Neural cell (in vitro differentiated cells): ENCODE results near the gene APOC3. TPM values are rescaled to one million over a fixed set of nuclear protein-coding genes. Genes with fewer than 3 reads are reported as not detected.

Experiments used
- H2AFZ ChIP-seq: fragments of 200-600, 300-800 bp; sonication (generic), shearing (Covaris generic); 2 replicates; pipeline ENCODE4 v1.6.0; 2014; ENCODE audit warnings: low read depth, mild to moderate bottlenecking, antibody characterized with exemption, low read length, moderate library complexity
- H3F3A ChIP-seq: fragments of 200-600 bp; shearing (Covaris generic); 2 replicates; pipeline ENCODE4 v1.6.1; 2016; ENCODE audit warnings: mild to moderate bottlenecking, moderate library complexity, mixed read lengths, antibody characterized with exemption, low read length; ENCODE audit not compliant: insufficient read depth, poor library complexity, severe bottlenecking
- H3K27ac ChIP-seq: fragments of 200-600, 300-800 bp; sonication (generic), shearing (Covaris generic); 2 replicates; pipeline ENCODE4 v1.5.1; 2014; ENCODE audit warnings: mild to moderate bottlenecking, low read length, moderate library complexity
- H3K27me3 ChIP-seq: fragments of 300-800, 200-600 bp; sonication (generic), shearing (Covaris generic); 2 replicates; pipeline ENCODE4 v1.6.0; 2014; ENCODE audit warnings: mild to moderate bottlenecking, low read depth, low read length, moderate library complexity; ENCODE audit not compliant: insufficient read depth
- H3K36me3 ChIP-seq: fragments of 300-800, 200-600 bp; sonication (generic), shearing (Covaris generic); 2 replicates; pipeline ENCODE4 v1.5.1; 2014; ENCODE audit warnings: mild to moderate bottlenecking, antibody characterized with exemption, low read length, moderate library complexity; ENCODE audit not compliant: insufficient read depth
- H3K4me2 ChIP-seq: fragments of 300-800, 200-600 bp; sonication (generic), shearing (Covaris generic); 2 replicates; pipeline ENCODE4 v1.6.0; 2014; ENCODE audit warnings: mild to moderate bottlenecking, low read length
- H3K4me3 ChIP-seq: fragments of 300-800, 200-600 bp; sonication (generic), shearing (Covaris generic); 2 replicates; pipeline ENCODE4 v1.5.1; 2014; ENCODE audit warnings: mild to moderate bottlenecking, low read length, moderate library complexity
- H3K79me2 ChIP-seq: fragments of 200-600 bp; shearing (Covaris generic); replicated peaks from 2 replicates; pipeline ENCODE4 v1.6.0; 2014; ENCODE audit warnings: mild to moderate bottlenecking, low read length, moderate library complexity; ENCODE audit not compliant: insufficient read depth
- H3K9ac ChIP-seq: fragments of 300-800, 200-600 bp; sonication (generic), shearing (Covaris generic); 2 replicates; pipeline ENCODE4 v1.6.1; 2016; ENCODE audit warnings: mild to moderate bottlenecking, low read length, mixed read lengths
- H3K9me2 ChIP-seq: fragments of 200-600 bp; shearing (Covaris generic); 2 replicates; pipeline ENCODE4 v1.6.1; 2016; ENCODE audit warnings: mild to moderate bottlenecking, low read length, mixed read lengths; ENCODE audit not compliant: insufficient read depth
- H3K9me3 ChIP-seq: fragments of 200-600, 300-800 bp; sonication (generic), shearing (Covaris generic); 2 replicates; pipeline ENCODE4 v1.6.1; 2016; ENCODE audit warnings: mild to moderate bottlenecking, mixed run types, low read length, moderate library complexity, mixed read lengths
- H4K20me1 ChIP-seq: fragments of 200-600 bp; shearing (Covaris generic); 2 replicates; pipeline ENCODE4 v1.6.1; 2016; ENCODE audit warnings: mild to moderate bottlenecking, mixed run types; ENCODE audit not compliant: insufficient read depth
- EP300 ChIP-seq: fragments of 450-650 bp; conservative IDR thresholded peaks from 2 replicates; pipeline ENCODE4 v1.6.1; 2014; ENCODE audit warnings: antibody characterized with exemption, mild to moderate bottlenecking, moderate library complexity; ENCODE audit not compliant: poor library complexity, severe bottlenecking
- EZH2 ChIP-seq: fragments of 200-600, 300-800 bp; shearing (Covaris generic), sonication (generic); IDR thresholded peaks from 2 replicates; pipeline ENCODE4 v1.6.1; 2014; ENCODE audit warnings: antibody characterized with exemption, low read length, borderline replicate concordance, mild to moderate bottlenecking; ENCODE audit not compliant: insufficient read depth, poor library complexity, severe bottlenecking
- MXI1 ChIP-seq: fragments of 450-650 bp; conservative IDR thresholded peaks from 2 replicates; pipeline ENCODE4 v1.6.1; 2014; ENCODE audit warnings: antibody characterized with exemption, mild to moderate bottlenecking; ENCODE audit not compliant: poor library complexity, severe bottlenecking
- POLR2AphosphoS5 ChIP-seq: IDR thresholded peaks from 2 replicates; pipeline ENCODE4 v1.6.1; 2012
- RAD21 ChIP-seq: fragments of 450-650 bp; conservative IDR thresholded peaks from 2 replicates; pipeline ENCODE4 v1.6.1; 2014; ENCODE audit warnings: antibody characterized with exemption, mild to moderate bottlenecking, moderate library complexity
- SMC3 ChIP-seq: fragments of 450-650 bp; conservative IDR thresholded peaks from 2 replicates; pipeline ENCODE4 v1.6.1; 2014; ENCODE audit warnings: antibody characterized with exemption, mild to moderate bottlenecking, moderate library complexity; ENCODE audit not compliant: poor library complexity
- TAF1 ChIP-seq: IDR thresholded peaks from 2 replicates; pipeline ENCODE4 v1.6.1; 2012; ENCODE audit warnings: low read depth
- polyA plus RNA-seq: library from polyadenylated mRNA; depleted of rRNA; stranded (reverse); fragments of >200 nt; gene quantifications from 2 replicates; pipeline ENCODE4 v1.2.3, GENCODE V29; 2014
- TF ChIP-seq, protein P1 (sequence below): IDR thresholded peaks from 2 replicates; pipeline ENCODE4 v1.6.1; 2012; ENCODE audit warnings: borderline replicate concordance
- TF ChIP-seq, protein P2 (sequence below): fragments of 450-650 bp; IDR thresholded peaks from 2 replicates; pipeline ENCODE4 v1.5.1; 2014; ENCODE audit warnings: antibody characterized with exemption, mild to moderate bottlenecking, moderate library complexity; ENCODE audit not compliant: poor library complexity, severe bottlenecking

Gene APOC3
- polyA plus RNA-seq, 1 donor from 2014 or later, result not detected

DNA sequence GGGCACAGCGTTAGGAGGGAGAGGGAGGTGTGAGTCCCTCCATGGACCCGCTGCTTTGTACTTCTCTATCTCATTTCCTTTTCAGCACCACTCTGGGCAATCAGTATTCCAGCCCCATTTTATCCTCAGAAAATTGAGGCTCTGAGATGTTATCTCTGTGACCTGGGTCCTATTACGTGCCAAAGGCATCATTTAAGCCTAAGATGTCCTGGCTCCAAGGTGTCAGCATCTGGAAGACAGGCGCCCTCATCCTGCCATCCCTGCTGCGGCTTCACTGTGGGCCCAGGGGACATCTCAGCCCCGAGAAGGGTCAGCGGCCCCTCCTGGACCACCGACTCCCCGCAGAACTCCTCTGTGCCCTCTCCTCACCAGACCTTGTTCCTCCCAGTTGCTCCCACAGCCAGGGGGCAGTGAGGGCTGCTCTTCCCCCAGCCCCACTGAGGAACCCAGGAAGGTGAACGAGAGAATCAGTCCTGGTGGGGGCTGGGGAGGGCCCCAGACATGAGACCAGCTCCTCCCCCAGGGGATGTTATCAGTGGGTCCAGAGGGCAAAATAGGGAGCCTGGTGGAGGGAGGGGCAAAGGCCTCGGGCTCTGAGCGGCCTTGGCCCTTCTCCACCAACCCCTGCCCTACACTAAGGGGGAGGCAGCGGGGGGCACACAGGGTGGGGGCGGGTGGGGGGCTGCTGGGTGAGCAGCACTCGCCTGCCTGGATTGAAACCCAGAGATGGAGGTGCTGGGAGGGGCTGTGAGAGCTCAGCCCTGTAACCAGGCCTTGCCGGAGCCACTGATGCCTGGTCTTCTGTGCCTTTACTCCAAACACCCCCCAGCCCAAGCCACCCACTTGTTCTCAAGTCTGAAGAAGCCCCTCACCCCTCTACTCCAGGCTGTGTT, 829 bp upstream of the APOC3 start:
- H2AFZ ChIP-seq, result no peak overlapping the region
- no peak overlapping the region for H3K9ac ChIP-seq
- H3K4me3 ChIP-seq, result no peak overlapping the region
- H4K20me1 ChIP-seq, result no peaks in the 10 kb centered on the region
- TF ChIP-seq EZH2, result no peak
- TF ChIP-seq EP300, result no peak
- TF ChIP-seq, protein P1, sequence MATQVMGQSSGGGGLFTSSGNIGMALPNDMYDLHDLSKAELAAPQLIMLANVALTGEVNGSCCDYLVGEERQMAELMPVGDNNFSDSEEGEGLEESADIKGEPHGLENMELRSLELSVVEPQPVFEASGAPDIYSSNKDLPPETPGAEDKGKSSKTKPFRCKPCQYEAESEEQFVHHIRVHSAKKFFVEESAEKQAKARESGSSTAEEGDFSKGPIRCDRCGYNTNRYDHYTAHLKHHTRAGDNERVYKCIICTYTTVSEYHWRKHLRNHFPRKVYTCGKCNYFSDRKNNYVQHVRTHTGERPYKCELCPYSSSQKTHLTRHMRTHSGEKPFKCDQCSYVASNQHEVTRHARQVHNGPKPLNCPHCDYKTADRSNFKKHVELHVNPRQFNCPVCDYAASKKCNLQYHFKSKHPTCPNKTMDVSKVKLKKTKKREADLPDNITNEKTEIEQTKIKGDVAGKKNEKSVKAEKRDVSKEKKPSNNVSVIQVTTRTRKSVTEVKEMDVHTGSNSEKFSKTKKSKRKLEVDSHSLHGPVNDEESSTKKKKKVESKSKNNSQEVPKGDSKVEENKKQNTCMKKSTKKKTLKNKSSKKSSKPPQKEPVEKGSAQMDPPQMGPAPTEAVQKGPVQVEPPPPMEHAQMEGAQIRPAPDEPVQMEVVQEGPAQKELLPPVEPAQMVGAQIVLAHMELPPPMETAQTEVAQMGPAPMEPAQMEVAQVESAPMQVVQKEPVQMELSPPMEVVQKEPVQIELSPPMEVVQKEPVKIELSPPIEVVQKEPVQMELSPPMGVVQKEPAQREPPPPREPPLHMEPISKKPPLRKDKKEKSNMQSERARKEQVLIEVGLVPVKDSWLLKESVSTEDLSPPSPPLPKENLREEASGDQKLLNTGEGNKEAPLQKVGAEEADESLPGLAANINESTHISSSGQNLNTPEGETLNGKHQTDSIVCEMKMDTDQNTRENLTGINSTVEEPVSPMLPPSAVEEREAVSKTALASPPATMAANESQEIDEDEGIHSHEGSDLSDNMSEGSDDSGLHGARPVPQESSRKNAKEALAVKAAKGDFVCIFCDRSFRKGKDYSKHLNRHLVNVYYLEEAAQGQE, result no peak
- no peak for TF ChIP-seq RAD21
- TF ChIP-seq POLR2AphosphoS5, result no peak
- no peak for TF ChIP-seq SMC3
- TF ChIP-seq, protein P2, sequence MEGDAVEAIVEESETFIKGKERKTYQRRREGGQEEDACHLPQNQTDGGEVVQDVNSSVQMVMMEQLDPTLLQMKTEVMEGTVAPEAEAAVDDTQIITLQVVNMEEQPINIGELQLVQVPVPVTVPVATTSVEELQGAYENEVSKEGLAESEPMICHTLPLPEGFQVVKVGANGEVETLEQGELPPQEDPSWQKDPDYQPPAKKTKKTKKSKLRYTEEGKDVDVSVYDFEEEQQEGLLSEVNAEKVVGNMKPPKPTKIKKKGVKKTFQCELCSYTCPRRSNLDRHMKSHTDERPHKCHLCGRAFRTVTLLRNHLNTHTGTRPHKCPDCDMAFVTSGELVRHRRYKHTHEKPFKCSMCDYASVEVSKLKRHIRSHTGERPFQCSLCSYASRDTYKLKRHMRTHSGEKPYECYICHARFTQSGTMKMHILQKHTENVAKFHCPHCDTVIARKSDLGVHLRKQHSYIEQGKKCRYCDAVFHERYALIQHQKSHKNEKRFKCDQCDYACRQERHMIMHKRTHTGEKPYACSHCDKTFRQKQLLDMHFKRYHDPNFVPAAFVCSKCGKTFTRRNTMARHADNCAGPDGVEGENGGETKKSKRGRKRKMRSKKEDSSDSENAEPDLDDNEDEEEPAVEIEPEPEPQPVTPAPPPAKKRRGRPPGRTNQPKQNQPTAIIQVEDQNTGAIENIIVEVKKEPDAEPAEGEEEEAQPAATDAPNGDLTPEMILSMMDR, result no peak
- no peak for TF ChIP-seq MXI1
- TF ChIP-seq TAF1, result no peak
- no peak overlapping the region for H3K27ac ChIP-seq
- no peaks in the 10 kb centered on the region for H3K9me3 ChIP-seq
- no peaks in the 10 kb centered on the region for H3K36me3 ChIP-seq
- H3F3A ChIP-seq, result no peaks in the 10 kb centered on the region
- no peaks in the 10 kb centered on the region for H3K27me3 ChIP-seq
- H3K4me2 ChIP-seq, result no peak overlapping the region
- no peaks in the 10 kb centered on the region for H3K9me2 ChIP-seq
- H3K79me2 ChIP-seq, result no peaks in the 10 kb centered on the region

DNA sequence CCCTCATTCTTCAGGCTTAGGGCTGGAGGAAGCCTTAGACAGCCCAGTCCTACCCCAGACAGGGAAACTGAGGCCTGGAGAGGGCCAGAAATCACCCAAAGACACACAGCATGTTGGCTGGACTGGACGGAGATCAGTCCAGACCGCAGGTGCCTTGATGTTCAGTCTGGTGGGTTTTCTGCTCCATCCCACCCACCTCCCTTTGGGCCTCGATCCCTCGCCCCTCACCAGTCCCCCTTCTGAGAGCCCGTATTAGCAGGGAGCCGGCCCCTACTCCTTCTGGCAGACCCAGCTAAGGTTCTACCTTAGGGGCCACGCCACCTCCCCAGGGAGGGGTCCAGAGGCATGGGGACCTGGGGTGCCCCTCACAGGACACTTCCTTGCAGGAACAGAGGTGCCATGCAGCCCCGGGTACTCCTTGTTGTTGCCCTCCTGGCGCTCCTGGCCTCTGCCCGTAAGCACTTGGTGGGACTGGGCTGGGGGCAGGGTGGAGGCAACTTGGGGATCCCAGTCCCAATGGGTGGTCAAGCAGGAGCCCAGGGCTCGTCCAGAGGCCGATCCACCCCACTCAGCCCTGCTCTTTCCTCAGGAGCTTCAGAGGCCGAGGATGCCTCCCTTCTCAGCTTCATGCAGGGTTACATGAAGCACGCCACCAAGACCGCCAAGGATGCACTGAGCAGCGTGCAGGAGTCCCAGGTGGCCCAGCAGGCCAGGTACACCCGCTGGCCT, 641 bp downstream of the APOC3 start:
- Histone ChIP-seq H3K4me2 (no peak overlapping the region), H3K79me2 (no peaks in the 10 kb centered on the region), H2AFZ (no peak overlapping the region), H3K9me2 (no peaks in the 10 kb centered on the region), H3K27ac (no peak overlapping the region), H3K4me3 (no peak overlapping the region), H3F3A (no peaks in the 10 kb centered on the region), H4K20me1 (no peaks in the 10 kb centered on the region), H3K27me3 (no peaks in the 10 kb centered on the region), H3K36me3 (no peaks in the 10 kb centered on the region), H3K9me3 (no peaks in the 10 kb centered on the region), H3K9ac (no peak overlapping the region)
- TF ChIP-seq POLR2AphosphoS5, result no peak
- TF ChIP-seq, protein P1, result no peak
- TF ChIP-seq TAF1, result no peak
- TF ChIP-seq MXI1, result no peak
- TF ChIP-seq SMC3, result no peak
- no peak for TF ChIP-seq EZH2
- TF ChIP-seq EP300, result no peak
- TF ChIP-seq, protein P2, result no peak
- TF ChIP-seq RAD21, result no peak
